ELR (cell line): Measurements from ENCODE around the gene VMA21.

Experiments used
- DNase-seq: peaks from one replicate; pipeline ENCODE4 v3.0.0-alpha.2; 2015; ENCODE audit warnings: low read depth

The VMA21 gene

GRCh38 chrX:151396825-151397740 lies at the start of gene VMA21:
TSS of gene VMA21 (plus strand) at chrX:151397206. CDS start at chrX:151397309, 103 bp downstream.
- DNase-seq = peak; percentile 82

GRCh38 chrX:151359341-151359740 lies 37.7 kb upstream of the VMA21 start:
- DNase-seq = no peak

GRCh38 chrX:151359931-151360871 lies 36.8 kb upstream of the VMA21 start:
- DNase-seq = peak; percentile 36

GRCh38 chrX:151363316-151363715 lies 33.7 kb upstream of the VMA21 start:
- DNase-seq = no peak

- DNase-seq = no peak
These were observed 31.4 kb upstream of the VMA21 start for GRCh38 chrX:151365579-151365978.

GRCh38 chrX:151370906-151371305 lies 26.1 kb upstream of the VMA21 start:
- DNase-seq = no peak

GRCh38 chrX:151384807-151385206 lies 12.2 kb upstream of the VMA21 start:
- DNase-seq = no peak

GRCh38 chrX:151386838-151387459 lies 10.1 kb upstream of the VMA21 start:
- DNase-seq = no peak

- DNase-seq = no peak
These were observed 5.3 kb upstream of the VMA21 start for GRCh38 chrX:151391722-151392121.

GRCh38 chrX:151393514-151393913 lies 3.5 kb upstream of the VMA21 start:
- DNase-seq = no peak

- DNase-seq = peak; percentile 39
These were observed 773 bp upstream of the VMA21 start for GRCh38 chrX:151396042-151396824.

- peak; percentile 30 for DNase-seq
These were observed 700 bp downstream of the VMA21 start for GRCh38 chrX:151397741-151398070.

- no peak for DNase-seq
These were observed 1.3 kb downstream of the VMA21 start for GRCh38 chrX:151398346-151398745.

- no peak for DNase-seq
These were observed 5.8 kb downstream of the VMA21 start for GRCh38 chrX:151402719-151403390.

GRCh38 chrX:151416579-151416978 lies 19.6 kb downstream of the VMA21 start:
- DNase-seq = no peak

- DNase-seq = no peak
These were observed 22.8 kb downstream of the VMA21 start for GRCh38 chrX:151419782-151420181.

- DNase-seq = no peak
These were observed 27.5 kb downstream of the VMA21 start for GRCh38 chrX:151424505-151424904.

GRCh38 chrX:151448509-151448908 lies 51.5 kb downstream of the VMA21 start:
- no peak for DNase-seq

GRCh38 chrX:151458824-151459223 lies 61.8 kb downstream of the VMA21 start:
- DNase-seq = peak; percentile 1
